ENCODE measurements around the gene NADK.
"Not testable (repeated sequence)": the region's sequence is repeated elsewhere in the genome, so short reads cannot be mapped to it uniquely, and the experiment has no call there.

GRCh38 chr1:1715109-1715883, 63.0 kb downstream of the NADK start:
- TF ChIP-seq CTCF (conservative IDR thresholded peaks at IDR 0.05; ENCODE audit: low read length); EZH2phosphoT487 (IDR thresholded peaks at IDR 0.05; ENCODE audit: borderline replicate concordance, low read depth, low read length): not testable (repeated sequence)

Data from OCI-LY7 (cell line).